ENCODE data around the gene MPRIP. TPM values are rescaled to one million over a fixed set of nuclear protein-coding genes. Genes with fewer than 3 reads are reported as not detected.

MPRIP gene
- polyA plus RNA-seq, 1 of the 3 experiments (the other 2 are of a cell fraction) = 64.4 TPM

DNA sequence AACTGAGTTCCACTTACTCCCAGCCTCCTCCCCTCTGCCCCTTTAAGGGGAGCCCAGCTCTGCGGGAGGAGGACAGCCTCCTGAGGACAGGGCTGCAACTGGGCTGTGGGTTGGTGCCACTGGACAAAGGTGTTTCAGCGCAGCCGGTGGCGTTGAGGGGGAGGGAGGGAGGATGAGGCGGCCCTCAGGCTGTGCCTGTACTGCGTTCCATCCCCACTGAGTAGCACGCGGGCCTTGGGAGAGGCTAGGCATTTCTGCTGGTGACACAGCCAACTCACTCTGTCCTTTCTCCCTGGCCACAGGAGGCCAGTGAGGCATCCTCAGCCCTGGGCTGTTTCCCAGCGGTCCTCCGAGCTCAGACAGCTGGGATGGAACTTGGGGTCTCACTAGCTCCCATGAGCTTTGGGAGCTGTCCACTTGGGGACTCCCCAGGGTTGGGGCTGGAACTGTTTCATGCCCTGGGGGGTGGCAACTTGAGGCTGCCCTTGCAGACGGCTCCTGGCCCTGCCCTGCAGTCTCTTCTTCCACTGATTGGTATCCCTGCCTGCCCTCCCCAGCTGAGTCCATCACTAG is 70.5 kb downstream of the MPRIP start:
- CTCF ChIA-PET = interaction anchor here (0.8 to 1.2 kb wide), 2 partner anchors 29 to 111 kb away, joined by 3 to 4 read pairs; no protein-coding TSS in a partner anchor
- H2AFZ ChIP-seq (ENCODE audit: low read depth) = no peak overlapping the region
- 77% methylated on average over 5 of the region's 11 CpGs for WGBS (ENCODE audit: low lambda C conversion rate)
- H3K9me2 ChIP-seq = no peaks in the 10 kb centered on the region
- no peak overlapping the region for H3K4me3 ChIP-seq (ENCODE audit: low read depth in 2 of 2, low read length in 1 of 2)
- no peak for DNase-seq
- H4K20me1 ChIP-seq (ENCODE audit: insufficient read depth) = peaks cover 96% of the 10 kb centered on the region
- no peaks in the 10 kb centered on the region for H3F3A ChIP-seq (replicated peaks; ENCODE audit: insufficient read depth)
- H3K79me2 ChIP-seq (ENCODE audit: insufficient read depth) = peaks cover 100% of the 10 kb centered on the region
- H3K27me3 ChIP-seq (ENCODE audit: insufficient read depth) = no peaks in the 10 kb centered on the region
- peaks cover 0 to 4% of the 10 kb centered on the region in 2 experiments for H3K36me3 ChIP-seq (replicated peaks in 1 of 2; ENCODE audit: control insufficient read depth in 1 of 2, insufficient read depth in 2 of 2, low read length in 1 of 2)
- TF ChIP-seq TEAD4 (IDR thresholded peaks at IDR 0.05; ENCODE audit: borderline replicate concordance, insufficient read depth) (no peak), USF2 (IDR thresholded peaks at IDR 0.05; ENCODE audit: borderline replicate concordance, low read depth, low read length) (no peak), FOXM1 (IDR thresholded peaks at IDR 0.05; ENCODE audit: low read depth) (no peak), RXRA (IDR thresholded peaks at IDR 0.05; ENCODE audit: borderline replicate concordance, low read depth) (no peak), NRF1 (IDR thresholded peaks at IDR 0.05; ENCODE audit: low read depth, low read length) (no peak), CHD2 (IDR thresholded peaks at IDR 0.05; ENCODE audit: low read length, partially characterized antibody) (no peak), FOSL2 (IDR thresholded peaks at IDR 0.05; ENCODE audit: borderline replicate concordance, low read depth) (no peak), MXI1 (IDR thresholded peaks at IDR 0.05; ENCODE audit: low read depth, low read length) (no peak), RAD21 (IDR thresholded peaks at IDR 0.05; ENCODE audit: low read length) (no peak), EP300 (IDR thresholded peaks at IDR 0.05; ENCODE audit: borderline replicate concordance in 1 of 2, low read depth in 1 of 2, low read length in 1 of 2) (no peak), SMC3 (IDR thresholded peaks at IDR 0.05; ENCODE audit: low read depth, low read length) (no peak), TCF12 (IDR thresholded peaks at IDR 0.05) (no peak), RFX5 (IDR thresholded peaks at IDR 0.05; ENCODE audit: low read length) (no peak), JUND (IDR thresholded peaks at IDR 0.05) (no peak), FOXJ3 (CRISPR knock-in tag; IDR thresholded peaks at IDR 0.05) (no peak), POLR2AphosphoS5 (IDR thresholded peaks at IDR 0.05; ENCODE audit: low read depth, low read length) (no peak)
- TF ChIP-seq, protein P1, sequence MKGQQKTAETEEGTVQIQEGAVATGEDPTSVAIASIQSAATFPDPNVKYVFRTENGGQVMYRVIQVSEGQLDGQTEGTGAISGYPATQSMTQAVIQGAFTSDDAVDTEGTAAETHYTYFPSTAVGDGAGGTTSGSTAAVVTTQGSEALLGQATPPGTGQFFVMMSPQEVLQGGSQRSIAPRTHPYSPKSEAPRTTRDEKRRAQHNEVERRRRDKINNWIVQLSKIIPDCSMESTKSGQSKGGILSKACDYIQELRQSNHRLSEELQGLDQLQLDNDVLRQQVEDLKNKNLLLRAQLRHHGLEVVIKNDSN (IDR thresholded peaks at IDR 0.05; ENCODE audit: borderline replicate concordance, low read depth) = no peak
- POLR2A ChIA-PET = no interaction called here
- no peak overlapping the region for H3K4me2 ChIP-seq
- H3K9ac ChIP-seq = no peak overlapping the region
- no peaks in the 10 kb centered on the region for H3K9me3 ChIP-seq
- H3K4me1 ChIP-seq (ENCODE audit: control insufficient read depth in 1 of 2, insufficient read depth in 2 of 2, low read depth in 1 of 2, low read length in 1 of 2) = peaks cover 0 to 42% of the 10 kb centered on the region in 2 experiments; a peak in 1 of 4 replicates
- no peak overlapping the region for H3K27ac ChIP-seq (ENCODE audit: low read depth in 2 of 2, low read length in 1 of 2)

- Histone ChIP-seq H3K27me3 (ENCODE audit: insufficient read depth) (no peaks in the 10 kb centered on the region), H3F3A (replicated peaks; ENCODE audit: insufficient read depth) (peaks cover 8% of the 10 kb centered on the region), H3K9me3 (no peaks in the 10 kb centered on the region), H3K36me3 (replicated peaks in 1 of 2; ENCODE audit: control insufficient read depth in 1 of 2, insufficient read depth in 2 of 2, low read length in 1 of 2) (peaks cover 0 to 4% of the 10 kb centered on the region in 2 experiments), H3K4me3 (ENCODE audit: low read depth in 2 of 2, low read length in 1 of 2) (no peak overlapping the region), H2AFZ (ENCODE audit: low read depth) (no peak overlapping the region), H3K4me1 (ENCODE audit: control insufficient read depth in 1 of 2, insufficient read depth in 2 of 2, low read depth in 1 of 2, low read length in 1 of 2) (peaks cover 0 to 33% of the 10 kb centered on the region in 2 experiments; a peak in 1 of 4 replicates), H3K9me2 (no peaks in the 10 kb centered on the region), H3K79me2 (ENCODE audit: insufficient read depth) (peaks cover 100% of the 10 kb centered on the region), H3K4me2 (no peak overlapping the region), H3K27ac (ENCODE audit: low read depth in 2 of 2, low read length in 1 of 2) (no peak overlapping the region; a peak in 1 of 4 replicates), H3K9ac (no peak overlapping the region), H4K20me1 (ENCODE audit: insufficient read depth) (peaks cover 96% of the 10 kb centered on the region)
- WGBS (ENCODE audit: low lambda C conversion rate) = 82% methylated on average over 10 of the region's 12 CpGs
- CTCF ChIA-PET = no interaction called here
- POLR2A ChIA-PET = no interaction called here
- no peak for DNase-seq
- TF ChIP-seq MAX (IDR thresholded peaks at IDR 0.05; ENCODE audit: low read depth) = no peak
- no peak for TF ChIP-seq MEF2A (IDR thresholded peaks at IDR 0.05; ENCODE audit: borderline replicate concordance, low read depth)
- no peak for TF ChIP-seq RFX5 (IDR thresholded peaks at IDR 0.05; ENCODE audit: low read length)
- TF ChIP-seq CHD2 (IDR thresholded peaks at IDR 0.05; ENCODE audit: low read length, partially characterized antibody) = no peak
- TF ChIP-seq YY1 (IDR thresholded peaks at IDR 0.05; ENCODE audit: low read depth) = no peak
- no peak for TF ChIP-seq EZH2phosphoT487 (IDR thresholded peaks at IDR 0.05; ENCODE audit: borderline replicate concordance, low read depth)
- TF ChIP-seq USF2 (IDR thresholded peaks at IDR 0.05; ENCODE audit: borderline replicate concordance, low read depth, low read length) = no peak
- TF ChIP-seq RXRA (IDR thresholded peaks at IDR 0.05; ENCODE audit: borderline replicate concordance, low read depth) = no peak
Measured at GRCh38 chr17:17114592-17115225, 72.5 kb downstream of the MPRIP start.
